ENCODE measurements around the gene CBR3. TPM values are rescaled to one million over a fixed set of nuclear protein-coding genes. Genes with fewer than 3 reads are reported as not detected.
A peak's percentile ranks its signal among the peaks of the same experiment; 100 is the strongest.

Gene CBR3
- total and polyA plus RNA-seq, 2 of the 13 experiments (the other 11 are each of a cell fraction or from before 2014, with no cell fraction given), result not detected

- TF ChIP-seq SMAD1 (CRISPR knock-in tag; IDR thresholded peaks at IDR 0.05; ENCODE audit: borderline replicate concordance, low read depth) (no peak), POGZ (CRISPR knock-in tag; IDR thresholded peaks at IDR 0.05) (peak; percentile 32; the same call in 1 of the 2 replicates), ZNF264 (CRISPR knock-in tag; IDR thresholded peaks at IDR 0.05) (peak; percentile 50; the same call in 1 of the 2 replicates), ZNF883 (CRISPR knock-in tag; IDR thresholded peaks at IDR 0.05; ENCODE audit: not compliant biosample characterization) (no peak), ZNF816 (CRISPR knock-in tag; IDR thresholded peaks at IDR 0.05; ENCODE audit: borderline replicate concordance) (no peak), SIN3B (IDR thresholded peaks at IDR 0.05; ENCODE audit: low read length) (no peak), ZNF253 (CRISPR knock-in tag; IDR thresholded peaks at IDR 0.05; ENCODE audit: borderline replicate concordance) (no peak), NAIF1 (CRISPR knock-in tag; IDR thresholded peaks at IDR 0.05; ENCODE audit: borderline replicate concordance) (no peak), ZNF557 (CRISPR knock-in tag; IDR thresholded peaks at IDR 0.05) (0 out of 2 replicates have a peak, but pooled peaks have one; percentile 32), FOXP1 (IDR thresholded peaks at IDR 0.05) (no peak), FOXP1 (CRISPR knock-in tag; IDR thresholded peaks at IDR 0.05) (peak; percentile 69; the same call in 1 of the 2 replicates), ADNP (CRISPR knock-in tag; IDR thresholded peaks at IDR 0.05) (no peak), CHD4 (IDR thresholded peaks at IDR 0.05; ENCODE audit: borderline replicate concordance, low read length) (no peak), ZNF674 (CRISPR knock-in tag; IDR thresholded peaks at IDR 0.05; ENCODE audit: low read depth) (no peak), TBP (CRISPR knock-in tag; IDR thresholded peaks at IDR 0.05) (no peak), ZBED4 (CRISPR knock-in tag; IDR thresholded peaks at IDR 0.05; ENCODE audit: borderline replicate concordance) (peak; percentile 88; the same call in 1 of the 2 replicates), GATAD1 (CRISPR knock-in tag; IDR thresholded peaks at IDR 0.05) (0 out of 2 replicates have a peak, but pooled peaks have one; percentile 39), ZNF343 (CRISPR knock-in tag; IDR thresholded peaks at IDR 0.05) (no peak), ZNF234 (CRISPR knock-in tag; conservative IDR thresholded peaks at IDR 0.05) (no peak), MXD4 (CRISPR knock-in tag; IDR thresholded peaks at IDR 0.05) (0 out of 2 replicates have a peak, but pooled peaks have one; percentile 56), HDAC1 (CRISPR knock-in tag; IDR thresholded peaks at IDR 0.05) (peak; percentile 75)
- TF ChIP-seq, protein P1, sequence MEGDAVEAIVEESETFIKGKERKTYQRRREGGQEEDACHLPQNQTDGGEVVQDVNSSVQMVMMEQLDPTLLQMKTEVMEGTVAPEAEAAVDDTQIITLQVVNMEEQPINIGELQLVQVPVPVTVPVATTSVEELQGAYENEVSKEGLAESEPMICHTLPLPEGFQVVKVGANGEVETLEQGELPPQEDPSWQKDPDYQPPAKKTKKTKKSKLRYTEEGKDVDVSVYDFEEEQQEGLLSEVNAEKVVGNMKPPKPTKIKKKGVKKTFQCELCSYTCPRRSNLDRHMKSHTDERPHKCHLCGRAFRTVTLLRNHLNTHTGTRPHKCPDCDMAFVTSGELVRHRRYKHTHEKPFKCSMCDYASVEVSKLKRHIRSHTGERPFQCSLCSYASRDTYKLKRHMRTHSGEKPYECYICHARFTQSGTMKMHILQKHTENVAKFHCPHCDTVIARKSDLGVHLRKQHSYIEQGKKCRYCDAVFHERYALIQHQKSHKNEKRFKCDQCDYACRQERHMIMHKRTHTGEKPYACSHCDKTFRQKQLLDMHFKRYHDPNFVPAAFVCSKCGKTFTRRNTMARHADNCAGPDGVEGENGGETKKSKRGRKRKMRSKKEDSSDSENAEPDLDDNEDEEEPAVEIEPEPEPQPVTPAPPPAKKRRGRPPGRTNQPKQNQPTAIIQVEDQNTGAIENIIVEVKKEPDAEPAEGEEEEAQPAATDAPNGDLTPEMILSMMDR (CRISPR knock-in tag; IDR thresholded peaks at IDR 0.05), result no peak
- TF ChIP-seq, protein P2, sequence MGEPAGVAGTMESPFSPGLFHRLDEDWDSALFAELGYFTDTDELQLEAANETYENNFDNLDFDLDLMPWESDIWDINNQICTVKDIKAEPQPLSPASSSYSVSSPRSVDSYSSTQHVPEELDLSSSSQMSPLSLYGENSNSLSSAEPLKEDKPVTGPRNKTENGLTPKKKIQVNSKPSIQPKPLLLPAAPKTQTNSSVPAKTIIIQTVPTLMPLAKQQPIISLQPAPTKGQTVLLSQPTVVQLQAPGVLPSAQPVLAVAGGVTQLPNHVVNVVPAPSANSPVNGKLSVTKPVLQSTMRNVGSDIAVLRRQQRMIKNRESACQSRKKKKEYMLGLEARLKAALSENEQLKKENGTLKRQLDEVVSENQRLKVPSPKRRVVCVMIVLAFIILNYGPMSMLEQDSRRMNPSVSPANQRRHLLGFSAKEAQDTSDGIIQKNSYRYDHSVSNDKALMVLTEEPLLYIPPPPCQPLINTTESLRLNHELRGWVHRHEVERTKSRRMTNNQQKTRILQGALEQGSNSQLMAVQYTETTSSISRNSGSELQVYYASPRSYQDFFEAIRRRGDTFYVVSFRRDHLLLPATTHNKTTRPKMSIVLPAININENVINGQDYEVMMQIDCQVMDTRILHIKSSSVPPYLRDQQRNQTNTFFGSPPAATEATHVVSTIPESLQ (CRISPR knock-in tag; conservative IDR thresholded peaks at IDR 0.05), result no peak
Measured at GRCh38 chr21:36163750-36164741, 29.2 kb downstream of the CBR3 start (continued).
